ENCODE results near the gene TMEM131L.

DNA sequence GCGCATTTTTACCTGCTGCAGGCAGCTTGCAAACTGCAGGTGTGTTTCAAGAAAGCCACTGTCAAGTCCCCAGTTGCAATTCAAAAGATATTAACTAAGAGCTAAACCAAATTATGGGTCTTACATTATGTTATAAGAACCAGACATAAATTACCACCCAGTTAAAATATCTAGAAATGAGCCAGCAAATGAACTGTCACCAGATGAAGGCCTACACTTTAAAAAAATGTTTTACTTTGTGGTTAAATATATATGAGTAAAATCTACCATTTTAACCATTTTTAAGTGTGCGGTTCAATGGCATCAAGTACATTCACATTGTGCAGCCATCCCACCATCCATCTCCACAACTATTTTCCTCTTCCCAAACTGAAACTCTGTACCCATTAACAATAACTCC is 32.0 kb upstream of the TMEM131L start:
- TF ChIP-seq, protein P1, sequence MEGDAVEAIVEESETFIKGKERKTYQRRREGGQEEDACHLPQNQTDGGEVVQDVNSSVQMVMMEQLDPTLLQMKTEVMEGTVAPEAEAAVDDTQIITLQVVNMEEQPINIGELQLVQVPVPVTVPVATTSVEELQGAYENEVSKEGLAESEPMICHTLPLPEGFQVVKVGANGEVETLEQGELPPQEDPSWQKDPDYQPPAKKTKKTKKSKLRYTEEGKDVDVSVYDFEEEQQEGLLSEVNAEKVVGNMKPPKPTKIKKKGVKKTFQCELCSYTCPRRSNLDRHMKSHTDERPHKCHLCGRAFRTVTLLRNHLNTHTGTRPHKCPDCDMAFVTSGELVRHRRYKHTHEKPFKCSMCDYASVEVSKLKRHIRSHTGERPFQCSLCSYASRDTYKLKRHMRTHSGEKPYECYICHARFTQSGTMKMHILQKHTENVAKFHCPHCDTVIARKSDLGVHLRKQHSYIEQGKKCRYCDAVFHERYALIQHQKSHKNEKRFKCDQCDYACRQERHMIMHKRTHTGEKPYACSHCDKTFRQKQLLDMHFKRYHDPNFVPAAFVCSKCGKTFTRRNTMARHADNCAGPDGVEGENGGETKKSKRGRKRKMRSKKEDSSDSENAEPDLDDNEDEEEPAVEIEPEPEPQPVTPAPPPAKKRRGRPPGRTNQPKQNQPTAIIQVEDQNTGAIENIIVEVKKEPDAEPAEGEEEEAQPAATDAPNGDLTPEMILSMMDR (IDR thresholded peaks at IDR 0.05) = no peak
- no peak for TF ChIP-seq POLR2A (IDR thresholded peaks at IDR 0.05)

All from testis (tissue), 2 donors.